ENCODE results near the gene UBR1.

DNA sequence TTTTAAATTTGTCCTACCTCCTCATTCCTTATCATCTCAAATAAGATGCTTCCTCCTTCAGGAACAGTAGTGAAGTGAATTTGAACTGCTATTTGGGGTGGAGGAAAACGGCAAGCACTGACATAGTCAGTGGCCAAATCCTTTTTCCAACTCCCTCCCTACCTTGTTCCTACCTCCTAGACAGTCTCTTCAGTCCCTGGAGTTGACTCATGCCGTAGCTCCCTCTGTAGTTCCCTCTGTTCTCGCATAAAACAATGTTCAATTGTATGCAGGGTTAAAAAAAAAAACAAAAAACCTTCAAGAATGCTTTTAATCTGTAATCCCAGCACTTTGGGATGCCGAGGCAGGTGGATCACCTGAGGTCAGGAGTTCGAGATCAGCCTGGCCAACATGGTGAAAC is 1.4 kb downstream of the UBR1 start:
- TF ChIP-seq, protein P1, sequence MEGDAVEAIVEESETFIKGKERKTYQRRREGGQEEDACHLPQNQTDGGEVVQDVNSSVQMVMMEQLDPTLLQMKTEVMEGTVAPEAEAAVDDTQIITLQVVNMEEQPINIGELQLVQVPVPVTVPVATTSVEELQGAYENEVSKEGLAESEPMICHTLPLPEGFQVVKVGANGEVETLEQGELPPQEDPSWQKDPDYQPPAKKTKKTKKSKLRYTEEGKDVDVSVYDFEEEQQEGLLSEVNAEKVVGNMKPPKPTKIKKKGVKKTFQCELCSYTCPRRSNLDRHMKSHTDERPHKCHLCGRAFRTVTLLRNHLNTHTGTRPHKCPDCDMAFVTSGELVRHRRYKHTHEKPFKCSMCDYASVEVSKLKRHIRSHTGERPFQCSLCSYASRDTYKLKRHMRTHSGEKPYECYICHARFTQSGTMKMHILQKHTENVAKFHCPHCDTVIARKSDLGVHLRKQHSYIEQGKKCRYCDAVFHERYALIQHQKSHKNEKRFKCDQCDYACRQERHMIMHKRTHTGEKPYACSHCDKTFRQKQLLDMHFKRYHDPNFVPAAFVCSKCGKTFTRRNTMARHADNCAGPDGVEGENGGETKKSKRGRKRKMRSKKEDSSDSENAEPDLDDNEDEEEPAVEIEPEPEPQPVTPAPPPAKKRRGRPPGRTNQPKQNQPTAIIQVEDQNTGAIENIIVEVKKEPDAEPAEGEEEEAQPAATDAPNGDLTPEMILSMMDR (IDR thresholded peaks at IDR 0.05), result no peak
- TF ChIP-seq POLR2A (IDR thresholded peaks at IDR 0.05) (no peak), POLR2AphosphoS5 (IDR thresholded peaks at IDR 0.05) (no peak)
